OCI-LY7 (cell line): ENCODE data around the gene DOCK4. TPM values are rescaled to one million over a fixed set of nuclear protein-coding genes. Genes with fewer than 3 reads are reported as not detected.

Source experiments
- BruUV-seq: library from RNA; stranded (reverse); fragments of 400-500 nt; replicated peaks from 2 replicates; lab custom pipeline; 2021; lab: Mats Ljungman, UMichigan
- CTCF ChIA-PET: fragments of 300-600 bp; sonication (Branson Sonifier 250); formaldehyde crosslinking; loops from one replicate; lab custom pipeline; 2022; ENCODE audit warnings: antibody characterized with exemption; ENCODE audit not compliant: unreplicated experiment; lab: Charles Lee
- POLR2A ChIA-PET: fragments of 300-600 bp; sonication (Branson Sonifier 250); formaldehyde crosslinking; loops from one replicate; lab custom pipeline; 2022; ENCODE audit warnings: antibody characterized with exemption; lab: Charles Lee
- DNase-seq: peaks from one replicate; pipeline ENCODE4 v3.0.0-alpha.2; 2015; ENCODE audit warnings: low spot score
- H2AFZ ChIP-seq: fragments of 200-600 bp; sonication (generic), shearing (Covaris generic); 2 replicates; pipeline ENCODE4 v1.6.1; 2014; ENCODE audit warnings: mild to moderate bottlenecking, antibody characterized with exemption, low read length, moderate library complexity
- H3K27ac ChIP-seq: fragments of 200-600 bp; sonication (generic); 2 replicates; pipeline ENCODE4 v1.5.1; 2014; ENCODE audit warnings: mixed run types, low read depth, mild to moderate bottlenecking, moderate library complexity, low read length, inconsistent platforms; ENCODE audit not compliant: poor library complexity, severe bottlenecking
- H3K36me3 ChIP-seq: fragments of 200-600 bp; sonication (generic); 2 replicates; pipeline ENCODE4 v1.6.1; 2014; ENCODE audit warnings: mild to moderate bottlenecking, antibody characterized with exemption, low read length, moderate library complexity, mixed read lengths; ENCODE audit not compliant: insufficient read depth
- H3K4me1 ChIP-seq: fragments of 200-600 bp; sonication (generic); 2 replicates; pipeline ENCODE4 v1.5.1; 2014; ENCODE audit warnings: mild to moderate bottlenecking, low read length; ENCODE audit not compliant: insufficient read depth, poor library complexity, severe bottlenecking
- H3K4me2 ChIP-seq: fragments of 200-600 bp; sonication (generic); 2 replicates; pipeline ENCODE4 v1.6.1; 2014; ENCODE audit warnings: mild to moderate bottlenecking, low read length
- H3K4me3 ChIP-seq: fragments of 200-600 bp; sonication (generic); 2 replicates; pipeline ENCODE4 v1.5.1; 2014; ENCODE audit warnings: mild to moderate bottlenecking, low read depth, low read length; ENCODE audit not compliant: poor library complexity, severe bottlenecking
- H3K79me2 ChIP-seq: fragments of 200-600 bp; sonication (generic); 2 replicates; pipeline ENCODE4 v1.6.1; 2016; ENCODE audit warnings: low read depth, mild to moderate bottlenecking, low read length, moderate library complexity, mixed read lengths; ENCODE audit not compliant: insufficient read depth
- H3K9me2 ChIP-seq: fragments of 200-600 bp; sonication (generic); 2 replicates; pipeline ENCODE4 v1.6.1; 2016; ENCODE audit warnings: mild to moderate bottlenecking, low read length, mixed read lengths; ENCODE audit not compliant: insufficient read depth
- H3K9me3 ChIP-seq: fragments of 200-600 bp; sonication (generic); 2 replicates; pipeline ENCODE4 v1.6.1; 2014; ENCODE audit warnings: mild to moderate bottlenecking, mixed run types, low read length, mixed read lengths
- H4K20me1 ChIP-seq: fragments of 200-600 bp; sonication (generic); 2 replicates; pipeline ENCODE4 v1.6.1; 2014; ENCODE audit warnings: mild to moderate bottlenecking, antibody characterized with exemption, low read length, moderate library complexity, mixed read lengths; ENCODE audit not compliant: insufficient read depth
- CTCF ChIP-seq: fragments of 200-600 bp; sonication (generic); conservative IDR thresholded peaks from 2 replicates; pipeline ENCODE4 v1.5.1; 2014; ENCODE audit warnings: mild to moderate bottlenecking, antibody characterized with exemption, low read length, moderate library complexity, mixed read lengths
- EZH2phosphoT487 ChIP-seq: fragments of 200-600 bp; sonication (generic); IDR thresholded peaks from 2 replicates; pipeline ENCODE4 v1.6.1; 2018; ENCODE audit warnings: low read depth, borderline replicate concordance, mild to moderate bottlenecking, mixed run types, antibody characterized with exemption, low read length, moderate library complexity, mixed read lengths
- intact Hi-C: fragments of 100-400 bp; cut with micrococcal nuclease; formaldehyde crosslinking; loops from one replicate; pipeline ENCODE4 v1.10.0; 2022; ENCODE audit not compliant: unreplicated experiment
- total RNA-seq, 2 experiments: library from RNA; depleted of rRNA in 1 of 2; stranded (reverse); fragments of >200 nt in 1 of 2; shearing (Covaris generic) in 1 of 2; gene quantifications; 2 replicates each; pipeline ENCODE4 v1.2.3, GENCODE V29; 2014 to 2022

DOCK4 gene
- total RNA-seq, 2 experiments from 2014 or later = 0.91 to 4.9 TPM

- Histone ChIP-seq H3K9me2 (no peaks in the 10 kb centered on the region), H3K36me3 (no peaks in the 10 kb centered on the region), H3K4me2 (no peak overlapping the region), H3K4me3 (no peak overlapping the region), H2AFZ (no peak overlapping the region), H4K20me1 (no peaks in the 10 kb centered on the region; the same call in 1 of the 2 replicates), H3K27ac (no peak overlapping the region), H3K4me1 (no peaks in the 10 kb centered on the region), H3K79me2 (no peaks in the 10 kb centered on the region), H3K9me3 (no peaks in the 10 kb centered on the region)
- intact Hi-C loops = no loop called here
- BruUV-seq = no TSS peak
- CTCF ChIA-PET = no interaction called here
- DNase-seq = no peak
- TF ChIP-seq CTCF (no peak), EZH2phosphoT487 (no peak)
- POLR2A ChIA-PET = interaction anchor here (0.6 kb wide), 2 partner anchors 33 to 158 kb away, joined by 3 read pairs; no protein-coding TSS in a partner anchor
These were observed 21.7 kb downstream of the DOCK4 start for GRCh38 chr7:112184455-112184854.

GRCh38 chr7:112183266-112183665 is 22.9 kb downstream of the DOCK4 start:
- ChIA-PET CTCF (no interaction called here), POLR2A (no interaction called here)
- H3K4me2 ChIP-seq = no peak overlapping the region
- H4K20me1 ChIP-seq = no peaks in the 10 kb centered on the region; the same call in 1 of the 2 replicates
- no peaks in the 10 kb centered on the region for H3K79me2 ChIP-seq
- no peak overlapping the region for H3K27ac ChIP-seq
- H3K9me3 ChIP-seq = no peaks in the 10 kb centered on the region
- H3K9me2 ChIP-seq = no peaks in the 10 kb centered on the region
- intact Hi-C loops = no loop called here
- no TSS peak for BruUV-seq
- DNase-seq = no peak
- H3K36me3 ChIP-seq = no peaks in the 10 kb centered on the region
- no peak overlapping the region for H3K4me3 ChIP-seq
- TF ChIP-seq EZH2phosphoT487 = no peak
- no peak for TF ChIP-seq CTCF
- H3K4me1 ChIP-seq = no peaks in the 10 kb centered on the region
- H2AFZ ChIP-seq = no peak overlapping the region

GRCh38 chr7:112182749-112183148 is 23.4 kb downstream of the DOCK4 start:
- H3K4me2 ChIP-seq = no peak overlapping the region
- DNase-seq = no peak
- H3K36me3 ChIP-seq = no peaks in the 10 kb centered on the region
- no peak overlapping the region for H3K27ac ChIP-seq
- no peak overlapping the region for H3K4me3 ChIP-seq
- intact Hi-C loops = no loop called here
- H4K20me1 ChIP-seq = no peaks in the 10 kb centered on the region; the same call in 1 of the 2 replicates
- H3K79me2 ChIP-seq = no peaks in the 10 kb centered on the region
- no peaks in the 10 kb centered on the region for H3K9me2 ChIP-seq
- POLR2A ChIA-PET = no interaction called here
- TF ChIP-seq CTCF (no peak), EZH2phosphoT487 (no peak)
- CTCF ChIA-PET = no interaction called here
- no peak overlapping the region for H2AFZ ChIP-seq
- H3K9me3 ChIP-seq = no peaks in the 10 kb centered on the region
- no TSS peak for BruUV-seq
- H3K4me1 ChIP-seq = no peaks in the 10 kb centered on the region
